HG02610 (cell line): ENCODE data around the gene C2orf76.
"Not testable (repeated sequence)": the region's sequence is repeated elsewhere in the genome, so short reads cannot be mapped to it uniquely, and the experiment has no call there.

Source experiments
- ATAC-seq: cut with Tn5 transposase; IDR thresholded peaks from one replicate; pipeline ENCODE4 v1.9.1; 2021; ENCODE audit warnings: mild to moderate bottlenecking, moderate library complexity; ENCODE audit not compliant: unreplicated experiment

C2orf76 gene

GRCh38 chr2:119301413-119301812 lies 65.2 kb downstream of the C2orf76 start:
- ATAC-seq: no peak

- ATAC-seq: no peak
Measured at GRCh38 chr2:119295688-119296375, 70.8 kb downstream of the C2orf76 start.

DNA sequence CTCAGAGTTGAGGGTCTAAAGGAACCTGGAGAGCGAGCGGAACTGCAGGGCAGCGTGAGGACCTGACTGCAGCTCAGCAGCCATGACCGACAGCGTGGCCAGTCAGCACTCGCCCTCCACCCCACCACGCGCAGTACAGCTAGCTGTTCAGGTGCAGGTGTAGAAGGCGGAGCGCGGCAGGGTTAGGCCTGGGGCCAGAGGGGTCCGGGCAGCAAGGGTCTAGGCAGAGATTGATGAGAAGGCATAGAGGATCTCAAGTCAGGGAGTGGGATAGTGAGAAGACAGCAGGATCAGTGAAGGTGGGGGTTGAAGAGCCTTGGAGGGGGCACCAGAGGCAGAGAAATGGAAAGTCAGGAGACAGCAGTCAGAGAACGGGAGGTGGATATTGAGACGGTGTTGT lies 72.0 kb downstream of the C2orf76 start:
- no peak for ATAC-seq

DNA sequence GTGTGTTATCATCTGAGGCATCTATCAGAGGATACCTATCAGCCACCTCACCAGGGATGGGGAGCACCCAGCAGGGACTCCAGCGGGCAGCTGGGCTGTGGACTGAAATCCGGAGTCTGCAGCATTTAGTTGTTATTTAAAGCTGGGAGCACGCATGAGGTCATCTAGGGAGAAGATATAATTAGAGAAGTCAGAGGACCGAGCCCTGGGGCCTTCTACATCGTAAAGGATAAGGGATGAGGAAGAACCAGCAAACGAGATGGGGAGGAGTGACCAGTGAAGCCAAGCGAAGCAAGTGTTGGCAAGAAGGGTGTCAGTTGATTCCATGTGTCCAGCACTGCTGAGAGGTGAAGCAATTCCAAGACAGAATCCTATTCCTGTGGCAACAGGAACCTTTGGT lies 72.7 kb downstream of the C2orf76 start:
- ATAC-seq: no peak

DNA sequence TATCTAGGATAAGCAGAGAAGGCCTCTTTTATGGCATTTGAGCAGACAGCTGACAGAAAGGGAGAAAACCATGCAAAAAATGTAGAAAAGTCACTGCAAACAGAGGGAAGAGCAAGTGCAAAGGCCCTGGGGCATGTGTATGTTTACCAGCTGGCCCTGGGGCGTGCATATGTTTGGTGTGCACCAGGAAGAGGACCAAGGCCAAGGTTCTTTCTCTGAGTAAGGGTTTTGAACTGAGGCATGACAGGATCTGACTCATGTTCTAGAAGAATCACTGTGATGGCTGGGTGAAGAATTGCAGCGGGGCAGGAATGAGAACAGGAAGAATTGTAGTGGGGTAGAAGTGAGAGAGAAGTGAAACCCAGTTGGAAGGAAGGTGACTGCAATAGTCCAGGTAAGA lies 73.4 kb downstream of the C2orf76 start:
- ATAC-seq: no peak

DNA sequence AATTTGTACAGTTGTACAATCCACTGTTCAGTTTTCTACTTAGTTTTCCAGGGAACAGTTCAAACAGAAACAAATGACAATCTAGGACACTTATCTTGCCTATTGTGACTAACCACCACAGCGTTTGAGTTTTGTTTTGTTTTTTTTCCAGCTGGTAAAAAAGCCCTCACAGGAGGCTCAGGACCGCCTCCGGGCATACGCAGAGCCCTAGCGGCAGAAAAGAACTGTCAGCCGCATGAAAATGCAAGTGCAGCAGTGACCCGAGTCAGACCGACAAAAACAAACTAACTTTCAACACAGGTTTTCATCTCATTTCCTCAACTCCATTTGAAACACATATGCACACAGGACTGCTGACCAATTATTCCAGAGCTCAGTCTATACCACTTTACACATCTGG lies 74.4 kb downstream of the C2orf76 start:
- ATAC-seq: peak; percentile 46

GRCh38 chr2:119291588-119292167 lies 75.0 kb downstream of the C2orf76 start:
- ATAC-seq: no peak

GRCh38 chr2:119290859-119291587 lies 75.6 kb downstream of the C2orf76 start:
- ATAC-seq: peak; percentile 66

DNA sequence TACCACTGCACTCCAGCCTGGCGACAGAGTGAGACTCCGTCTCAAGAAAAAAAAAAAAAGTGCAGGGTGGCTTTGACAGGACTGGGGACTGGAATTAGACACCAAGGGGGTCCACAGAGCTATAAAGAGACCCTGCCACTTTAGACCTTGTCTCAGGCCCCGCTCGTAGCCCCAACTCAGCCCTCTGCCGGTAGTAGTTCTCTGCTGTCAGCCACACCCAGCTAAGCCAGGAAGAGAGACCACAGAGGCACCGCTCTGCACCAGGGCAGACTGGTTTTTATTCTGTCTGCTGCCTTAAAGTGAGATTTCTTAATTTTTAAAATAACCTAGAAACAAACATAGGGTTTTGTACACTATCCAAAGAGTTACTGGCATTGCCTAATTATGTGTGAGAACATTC lies 77.0 kb downstream of the C2orf76 start:
- no peak for ATAC-seq

GRCh38 chr2:119289093-119289492 lies 77.5 kb downstream of the C2orf76 start:
- ATAC-seq: no peak

- ATAC-seq: no peak
Measured at GRCh38 chr2:119288576-119288975, 78.1 kb downstream of the C2orf76 start.

GRCh38 chr2:119286661-119287060 lies 80.0 kb downstream of the C2orf76 start:
- no peak for ATAC-seq

GRCh38 chr2:119283873-119284331 lies 82.7 kb downstream of the C2orf76 start:
- no peak for ATAC-seq

GRCh38 chr2:119282996-119283511 lies 83.6 kb downstream of the C2orf76 start:
- ATAC-seq: no peak

DNA sequence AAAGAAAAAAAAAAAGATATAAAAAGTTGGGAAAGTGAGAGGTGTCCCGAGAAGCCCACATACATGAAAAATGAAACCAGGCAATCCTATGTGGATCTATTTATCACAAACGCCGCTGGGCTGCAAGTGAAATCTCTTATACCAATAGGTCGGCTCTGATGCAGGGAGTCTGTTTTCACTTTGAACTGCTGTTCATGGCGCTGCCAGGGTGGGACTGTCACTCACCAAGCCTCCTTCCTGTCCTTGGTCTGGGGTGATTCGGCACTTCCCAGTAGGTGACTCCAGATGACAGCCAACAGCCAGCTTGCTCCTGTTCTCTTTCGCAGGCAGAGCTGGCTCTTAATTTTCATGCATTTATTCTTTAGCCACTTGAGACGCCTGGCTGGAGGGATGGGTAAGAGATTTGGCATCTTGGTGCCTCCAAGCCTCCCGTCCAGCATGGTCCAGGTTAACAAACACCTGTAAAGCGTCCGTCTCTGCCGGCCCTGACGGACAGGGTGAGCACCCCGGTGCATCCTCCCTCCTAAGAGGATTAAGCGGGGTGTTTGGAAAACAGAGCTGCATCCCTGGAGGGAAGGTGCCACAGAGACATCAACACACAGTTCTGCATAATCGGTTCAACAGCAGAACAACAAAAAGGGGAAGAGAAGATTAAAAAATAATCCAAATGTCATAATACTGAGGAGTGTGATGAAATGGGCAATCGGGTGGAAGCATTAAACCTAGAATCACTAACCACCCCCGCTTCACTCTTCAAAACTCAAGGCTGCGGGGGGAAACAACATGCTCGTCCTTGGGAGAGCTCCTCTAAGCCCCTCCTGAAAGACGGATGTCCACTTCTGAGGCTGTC lies 84.3 kb downstream of the C2orf76 start:
- ATAC-seq: no peak

- ATAC-seq: no peak
Measured at GRCh38 chr2:119280680-119281079, 86.0 kb downstream of the C2orf76 start.

DNA sequence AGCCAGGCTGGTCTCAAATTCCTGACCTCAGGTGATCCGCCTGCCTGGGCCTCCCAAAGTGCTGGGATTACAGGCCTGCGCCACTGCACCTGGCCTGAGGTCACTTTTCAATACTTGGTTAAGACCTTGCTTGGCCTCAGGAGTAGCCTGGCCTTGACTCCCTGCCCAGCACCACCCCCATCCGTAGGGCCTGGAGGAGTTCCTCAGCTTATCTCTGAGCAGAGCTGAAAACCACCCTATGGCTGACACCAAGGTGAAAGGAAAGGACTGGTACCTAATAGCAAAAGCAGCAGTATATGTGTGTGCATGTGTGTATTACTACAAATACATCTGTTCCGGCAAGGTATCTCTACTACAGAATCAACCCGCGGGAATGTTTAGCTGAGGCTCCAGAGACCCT lies 87.0 kb downstream of the C2orf76 start:
- no peak for ATAC-seq

- ATAC-seq: no peak
Measured at GRCh38 chr2:119278946-119279345, 87.7 kb downstream of the C2orf76 start.

DNA sequence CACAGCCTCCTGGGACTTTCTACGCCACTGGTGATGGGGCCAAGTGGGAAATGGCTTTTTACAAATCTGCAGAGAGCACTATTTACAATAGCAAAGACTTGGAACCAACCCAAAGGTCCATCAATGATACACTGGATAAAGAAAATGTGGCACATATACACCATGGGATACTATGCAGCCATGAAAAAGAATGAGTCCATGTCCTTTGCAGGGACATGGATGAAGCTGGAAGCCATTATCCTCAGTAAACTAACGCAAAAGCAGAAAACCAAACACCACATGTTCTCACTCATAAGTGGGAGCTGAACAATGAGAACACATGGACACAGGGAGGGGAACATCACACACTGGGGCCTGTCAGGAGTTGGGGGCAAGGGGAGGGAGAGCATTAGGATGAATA lies 88.2 kb downstream of the C2orf76 start:
- ATAC-seq: not testable (repeated sequence)

- no peak for ATAC-seq
Measured at GRCh38 chr2:119276864-119277263, 89.8 kb downstream of the C2orf76 start.

DNA sequence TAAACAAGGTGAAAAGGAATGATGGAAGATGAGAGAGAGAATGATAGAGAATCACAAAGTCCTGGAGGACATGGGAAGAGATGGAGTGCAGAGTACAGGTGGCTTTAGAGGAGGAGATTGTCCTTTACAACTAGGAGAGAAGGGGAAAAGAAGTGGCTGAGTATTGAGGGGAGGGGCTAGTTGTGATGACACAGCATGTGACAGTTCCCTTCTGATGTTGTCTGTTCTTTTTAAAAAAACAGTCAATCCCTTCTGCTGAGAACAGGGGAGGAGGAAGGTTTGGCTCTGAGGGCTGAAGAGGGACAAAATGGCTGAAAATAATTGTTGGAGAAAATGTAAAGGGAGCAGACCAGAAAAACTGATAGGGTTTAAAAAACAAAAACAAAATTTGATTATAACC lies 99.0 kb downstream of the C2orf76 start:
- ATAC-seq: no peak
